ENCODE data around the gene TYW5.

Gene TYW5, protein sequence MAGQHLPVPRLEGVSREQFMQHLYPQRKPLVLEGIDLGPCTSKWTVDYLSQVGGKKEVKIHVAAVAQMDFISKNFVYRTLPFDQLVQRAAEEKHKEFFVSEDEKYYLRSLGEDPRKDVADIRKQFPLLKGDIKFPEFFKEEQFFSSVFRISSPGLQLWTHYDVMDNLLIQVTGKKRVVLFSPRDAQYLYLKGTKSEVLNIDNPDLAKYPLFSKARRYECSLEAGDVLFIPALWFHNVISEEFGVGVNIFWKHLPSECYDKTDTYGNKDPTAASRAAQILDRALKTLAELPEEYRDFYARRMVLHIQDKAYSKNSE

DNA sequence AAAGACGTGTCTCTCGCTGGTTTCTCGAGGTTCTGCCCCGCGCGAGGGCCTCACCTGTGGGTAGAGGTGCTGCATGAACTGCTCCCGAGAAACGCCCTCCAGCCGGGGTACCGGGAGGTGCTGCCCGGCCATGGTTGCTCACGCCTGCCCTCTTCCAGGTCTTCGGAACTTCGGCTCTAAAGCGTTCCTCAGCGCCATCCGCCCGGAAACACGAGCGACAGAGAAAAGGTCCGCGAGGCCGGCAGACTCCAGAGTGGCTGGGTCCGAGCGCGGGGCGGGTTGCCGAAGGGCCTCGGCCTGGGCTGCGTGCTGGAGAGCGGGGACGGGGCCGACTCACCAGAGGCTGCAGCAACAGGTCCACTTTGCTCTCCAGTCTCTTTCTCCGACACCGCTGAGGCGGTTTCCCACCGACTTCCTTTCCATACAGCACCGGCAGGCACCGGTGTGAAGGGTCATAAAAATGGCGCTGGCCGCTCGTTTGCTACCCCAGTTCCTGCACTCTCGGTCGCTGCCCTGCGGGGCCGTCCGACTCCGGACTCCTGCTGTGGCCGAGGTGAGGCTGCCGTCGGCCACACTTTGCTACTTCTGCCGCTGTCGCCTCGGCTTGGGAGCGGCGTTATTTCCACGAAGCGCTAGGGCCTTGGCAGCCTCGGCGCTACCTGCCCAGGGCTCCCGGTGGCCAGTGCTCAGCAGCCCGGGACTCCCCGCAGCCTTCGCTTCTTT is at the start of gene TYW5, which contains the start of gene MAIP1:
TSS of gene TYW5 (minus strand) at position 153 of the 723 bp plus-strand sequence. CDS start at position 132, 21 bp downstream.
TSS of gene MAIP1 (plus strand) at position 244 of the 723 bp plus-strand sequence. CDS start at position 461, 217 bp downstream.
- Mint-ChIP-seq H3K4me1 (ENCODE audit: low read depth) (peaks cover 44% of the 10 kb centered on the region), H3K27me3 (ENCODE audit: low read depth) (no peaks in the 10 kb centered on the region), H3K4me3 (peak within 1 kb of the TSS; percentile 99), H3K36me3 (ENCODE audit: low read depth) (peaks cover 24% of the 10 kb centered on the region), H3K27ac (peak within 1 kb of the TSS; percentile 93), H3K9me3 (no peaks in the 10 kb centered on the region)
- peak; percentile 77 for DNase-seq (ENCODE audit: low spot score)

DNA sequence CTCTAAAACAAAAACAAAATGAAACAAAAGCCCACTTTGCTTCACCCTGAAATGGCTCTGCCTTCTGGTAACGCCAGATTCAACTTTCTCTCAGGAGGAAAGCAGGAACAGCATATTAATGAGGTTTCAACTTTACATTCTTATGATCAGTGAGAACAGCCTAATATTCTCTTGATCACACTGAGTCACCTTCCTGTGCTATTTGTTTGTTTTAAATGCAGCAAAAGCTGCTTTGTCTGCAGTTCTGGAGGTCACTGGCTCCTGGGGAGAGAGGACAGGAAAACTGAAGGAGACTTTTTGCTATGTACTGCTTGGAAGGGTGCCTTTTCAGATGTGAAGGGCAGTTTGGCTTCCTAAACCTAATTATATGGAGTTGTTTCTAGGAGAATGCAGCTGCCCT is 48.2 kb upstream of the TYW5 start:
- peaks cover 19% of the 10 kb centered on the region for H3K27me3 Mint-ChIP-seq (ENCODE audit: low read depth)
- H3K4me3 Mint-ChIP-seq: no peak overlapping the region
- H3K9me3 Mint-ChIP-seq: peaks cover 4% of the 10 kb centered on the region
- DNase-seq (ENCODE audit: low spot score): no peak
- H3K4me1 Mint-ChIP-seq (ENCODE audit: low read depth): no peaks in the 10 kb centered on the region
- H3K27ac Mint-ChIP-seq: no peak overlapping the region
- no peaks in the 10 kb centered on the region for H3K36me3 Mint-ChIP-seq (ENCODE audit: low read depth)

DNA sequence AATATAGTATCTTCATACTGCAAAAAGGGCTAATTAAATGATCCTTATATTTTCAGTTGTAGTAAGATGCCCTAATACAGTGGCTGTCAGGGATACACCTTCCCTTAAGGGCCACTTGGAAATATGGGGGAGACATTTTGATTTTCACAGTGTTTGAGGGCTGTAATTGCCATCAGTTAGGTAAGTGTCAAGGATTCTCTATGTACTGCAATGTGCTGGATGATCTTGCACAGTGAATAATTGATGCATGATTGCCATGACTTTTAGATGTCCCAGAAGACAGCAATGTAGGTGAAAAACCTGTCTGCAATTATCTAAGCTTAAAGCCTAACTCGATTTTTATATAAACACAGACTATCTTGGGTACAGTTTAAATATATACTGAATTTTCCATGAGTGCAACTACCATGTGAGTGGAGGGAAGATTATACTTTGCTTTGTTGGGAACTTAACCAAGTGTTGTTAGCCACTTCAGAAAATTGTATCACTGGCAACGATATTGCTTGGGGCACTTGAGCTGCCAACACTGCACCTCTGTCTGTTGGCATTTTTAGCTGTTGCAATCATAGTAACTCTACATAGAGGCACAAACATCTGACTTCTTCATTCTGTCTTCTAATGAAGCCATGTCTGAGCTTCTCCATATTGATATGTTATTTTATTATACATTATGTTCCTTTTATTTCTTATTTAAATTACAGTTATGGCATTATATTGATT is 45.3 kb upstream of the TYW5 start:
- no peaks in the 10 kb centered on the region for H3K9me3 Mint-ChIP-seq
- no peaks in the 10 kb centered on the region for H3K36me3 Mint-ChIP-seq (ENCODE audit: low read depth)
- no peak overlapping the region for H3K4me3 Mint-ChIP-seq
- no peak overlapping the region for H3K27ac Mint-ChIP-seq
- no peaks in the 10 kb centered on the region for H3K4me1 Mint-ChIP-seq (ENCODE audit: low read depth)
- no peak for DNase-seq (ENCODE audit: low spot score)
- peaks cover 17% of the 10 kb centered on the region for H3K27me3 Mint-ChIP-seq (ENCODE audit: low read depth)

DNA sequence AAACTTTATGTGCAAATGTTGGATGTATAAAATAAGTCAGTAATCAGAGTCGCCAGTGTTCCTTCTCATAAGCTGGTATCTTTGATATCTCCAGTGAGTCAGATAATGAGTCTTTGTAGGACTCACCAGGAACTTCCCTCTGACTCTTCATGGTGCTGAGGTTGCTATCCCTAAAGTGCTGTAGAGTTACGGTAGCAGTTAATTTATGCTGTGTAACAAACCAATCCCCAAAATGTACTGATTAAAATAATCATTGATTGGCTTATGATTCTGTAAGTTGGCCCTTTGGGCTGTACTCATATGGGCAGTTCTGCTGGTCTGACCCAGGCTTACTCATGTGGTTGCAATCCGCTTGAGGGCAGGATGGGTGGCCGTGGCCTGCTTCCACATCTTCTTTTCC is 43.9 kb upstream of the TYW5 start:
- H3K27me3 Mint-ChIP-seq (ENCODE audit: low read depth): peaks cover 11% of the 10 kb centered on the region
- no peak for DNase-seq (ENCODE audit: low spot score)
- H3K9me3 Mint-ChIP-seq: no peaks in the 10 kb centered on the region
- H3K4me3 Mint-ChIP-seq: no peak overlapping the region
- no peaks in the 10 kb centered on the region for H3K4me1 Mint-ChIP-seq (ENCODE audit: low read depth)
- no peaks in the 10 kb centered on the region for H3K36me3 Mint-ChIP-seq (ENCODE audit: low read depth)
- no peak overlapping the region for H3K27ac Mint-ChIP-seq

DNA sequence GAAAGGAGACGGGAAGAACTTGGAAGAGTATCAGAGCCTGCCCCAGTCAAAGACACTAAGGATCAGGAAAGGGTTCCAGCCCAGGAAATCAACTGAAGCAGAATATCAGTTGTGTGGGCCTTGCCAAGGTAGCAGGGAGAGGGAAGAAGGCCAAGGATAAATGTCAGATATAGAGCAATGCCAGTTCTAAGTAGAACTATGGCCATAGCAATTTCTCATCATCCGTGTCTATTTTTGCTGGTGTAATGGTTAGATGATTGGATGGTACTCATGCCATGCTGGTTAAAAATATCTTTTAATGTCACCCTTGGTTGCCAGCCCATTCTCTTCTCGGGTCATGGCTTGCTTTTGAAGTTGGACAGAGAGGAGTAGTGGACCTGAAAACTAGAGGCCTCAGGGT is 42.0 kb upstream of the TYW5 start:
- Mint-ChIP-seq H3K27me3 (ENCODE audit: low read depth) (peaks cover 2% of the 10 kb centered on the region), H3K27ac (no peak overlapping the region), H3K4me1 (ENCODE audit: low read depth) (no peaks in the 10 kb centered on the region), H3K36me3 (ENCODE audit: low read depth) (no peaks in the 10 kb centered on the region), H3K4me3 (no peak overlapping the region), H3K9me3 (no peaks in the 10 kb centered on the region)
- DNase-seq (ENCODE audit: low spot score): no peak

DNA sequence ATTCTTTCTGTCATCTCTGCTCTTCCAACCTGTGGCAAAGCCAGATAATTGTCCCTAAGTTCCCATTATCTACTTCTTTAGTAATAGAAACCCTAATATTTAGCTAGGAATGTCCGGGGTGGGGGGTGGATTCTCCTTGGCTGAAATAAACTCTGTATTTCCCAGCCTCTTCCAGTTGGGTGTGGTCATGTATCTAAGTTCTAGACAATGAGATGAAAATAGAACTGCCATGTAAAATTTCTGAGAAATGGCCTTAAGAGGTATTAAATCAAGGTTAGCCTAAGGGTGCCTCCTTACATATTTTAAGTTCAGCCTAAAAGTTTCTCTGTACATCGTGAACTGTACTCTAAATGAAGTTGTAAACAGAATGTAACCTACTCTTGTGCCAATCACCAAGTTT is 39.6 kb upstream of the TYW5 start:
- DNase-seq (ENCODE audit: low spot score): no peak
- H3K27me3 Mint-ChIP-seq (ENCODE audit: low read depth): no peaks in the 10 kb centered on the region
- no peaks in the 10 kb centered on the region for H3K9me3 Mint-ChIP-seq
- H3K36me3 Mint-ChIP-seq (ENCODE audit: low read depth): no peaks in the 10 kb centered on the region
- H3K4me1 Mint-ChIP-seq (ENCODE audit: low read depth): no peaks in the 10 kb centered on the region
- no peak overlapping the region for H3K27ac Mint-ChIP-seq
- H3K4me3 Mint-ChIP-seq: no peak overlapping the region

DNA sequence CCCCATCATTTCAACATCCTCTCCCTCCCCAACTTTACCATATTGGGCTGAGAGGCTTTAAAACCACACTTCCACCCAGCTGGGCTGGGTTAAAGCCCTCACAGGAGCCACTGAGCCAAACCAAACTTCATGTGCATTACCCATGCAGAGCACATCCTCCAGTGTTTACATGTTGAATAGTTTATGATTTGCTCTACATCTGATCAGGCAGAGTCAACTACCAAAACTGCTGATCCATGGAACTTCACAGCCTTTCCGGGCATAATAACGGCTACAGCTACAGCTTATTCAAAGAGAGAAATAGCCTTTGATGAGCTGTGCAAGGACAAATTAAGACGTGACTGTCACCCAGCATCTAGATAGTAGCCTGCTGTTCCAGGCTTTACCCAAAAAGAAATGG is 39.1 kb upstream of the TYW5 start:
- H3K36me3 Mint-ChIP-seq (ENCODE audit: low read depth): no peaks in the 10 kb centered on the region
- no peaks in the 10 kb centered on the region for H3K27me3 Mint-ChIP-seq (ENCODE audit: low read depth)
- H3K4me3 Mint-ChIP-seq: no peak overlapping the region
- no peaks in the 10 kb centered on the region for H3K4me1 Mint-ChIP-seq (ENCODE audit: low read depth)
- H3K27ac Mint-ChIP-seq: no peak overlapping the region
- H3K9me3 Mint-ChIP-seq: no peaks in the 10 kb centered on the region
- DNase-seq (ENCODE audit: low spot score): no peak

DNA sequence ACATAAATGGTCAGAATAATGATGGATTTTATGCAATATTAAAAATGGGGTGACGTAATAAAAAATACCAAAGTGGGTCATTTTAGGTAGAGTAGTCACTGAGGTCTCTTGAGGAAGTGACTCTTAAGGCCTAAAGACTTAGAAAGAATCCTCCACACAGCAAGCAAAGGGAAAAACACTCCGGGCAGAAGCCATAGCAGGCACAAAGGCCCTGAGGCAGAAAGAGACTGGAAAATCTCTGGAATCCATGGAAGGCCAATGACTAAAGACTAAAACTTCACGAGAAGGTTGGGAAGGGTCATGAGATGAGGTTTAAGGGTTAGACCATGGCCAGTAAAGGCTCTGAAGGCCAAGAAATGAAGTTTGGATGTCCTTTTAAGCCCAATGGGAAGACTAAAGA is 37.0 kb upstream of the TYW5 start:
- Mint-ChIP-seq H3K27me3 (ENCODE audit: low read depth) (no peaks in the 10 kb centered on the region), H3K4me1 (ENCODE audit: low read depth) (no peaks in the 10 kb centered on the region), H3K4me3 (no peak overlapping the region), H3K27ac (no peak overlapping the region), H3K9me3 (no peaks in the 10 kb centered on the region), H3K36me3 (ENCODE audit: low read depth) (no peaks in the 10 kb centered on the region)
- DNase-seq (ENCODE audit: low spot score): no peak

DNA sequence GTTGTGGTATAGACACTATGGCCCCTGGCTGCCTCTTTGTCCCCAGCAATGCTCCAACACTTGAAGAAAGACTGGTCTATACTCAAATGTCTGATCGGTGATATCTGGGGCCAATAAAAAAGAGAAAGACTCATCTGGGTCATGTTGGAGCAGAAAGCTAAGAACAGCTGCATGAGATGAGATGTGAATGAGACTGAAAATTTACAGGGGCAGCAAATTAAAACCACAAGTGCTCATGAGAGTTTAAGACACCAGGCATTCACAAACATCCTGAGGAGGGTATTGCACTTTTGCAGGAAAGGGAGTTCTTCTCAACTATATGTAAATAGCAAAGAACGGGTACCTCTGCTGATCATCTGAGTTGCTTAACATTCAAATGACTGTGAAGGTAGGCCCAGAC is 36.4 kb upstream of the TYW5 start:
- no peaks in the 10 kb centered on the region for H3K4me1 Mint-ChIP-seq (ENCODE audit: low read depth)
- H3K36me3 Mint-ChIP-seq (ENCODE audit: low read depth): no peaks in the 10 kb centered on the region
- H3K27ac Mint-ChIP-seq: no peak overlapping the region
- DNase-seq (ENCODE audit: low spot score): no peak
- no peaks in the 10 kb centered on the region for H3K9me3 Mint-ChIP-seq
- H3K4me3 Mint-ChIP-seq: no peak overlapping the region
- H3K27me3 Mint-ChIP-seq (ENCODE audit: low read depth): no peaks in the 10 kb centered on the region

DNA sequence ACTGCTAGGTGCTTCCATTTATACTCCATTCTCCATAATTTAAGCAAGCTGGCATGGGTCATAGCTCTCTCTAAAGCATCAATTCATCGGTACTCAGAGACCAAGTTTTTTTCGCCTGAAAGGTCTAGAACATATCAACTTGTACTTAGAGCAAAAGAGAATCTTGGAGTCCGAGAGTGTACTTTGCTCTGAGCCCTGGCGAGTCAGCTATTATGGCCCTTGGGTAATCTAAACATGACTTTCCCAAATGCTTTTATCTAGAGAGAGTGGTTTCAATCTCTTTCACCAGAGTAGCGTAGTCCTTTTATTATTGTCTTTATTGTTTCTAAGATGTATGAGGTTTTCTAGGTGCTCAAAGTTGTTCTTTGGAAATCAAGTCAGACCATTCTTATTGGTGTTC is 34.5 kb upstream of the TYW5 start:
- Mint-ChIP-seq H3K4me1 (ENCODE audit: low read depth) (peaks cover 5% of the 10 kb centered on the region), H3K27me3 (ENCODE audit: low read depth) (no peaks in the 10 kb centered on the region), H3K9me3 (no peaks in the 10 kb centered on the region), H3K4me3 (no peak overlapping the region), H3K27ac (no peak overlapping the region), H3K36me3 (ENCODE audit: low read depth) (no peaks in the 10 kb centered on the region)
- DNase-seq (ENCODE audit: low spot score): no peak

DNA sequence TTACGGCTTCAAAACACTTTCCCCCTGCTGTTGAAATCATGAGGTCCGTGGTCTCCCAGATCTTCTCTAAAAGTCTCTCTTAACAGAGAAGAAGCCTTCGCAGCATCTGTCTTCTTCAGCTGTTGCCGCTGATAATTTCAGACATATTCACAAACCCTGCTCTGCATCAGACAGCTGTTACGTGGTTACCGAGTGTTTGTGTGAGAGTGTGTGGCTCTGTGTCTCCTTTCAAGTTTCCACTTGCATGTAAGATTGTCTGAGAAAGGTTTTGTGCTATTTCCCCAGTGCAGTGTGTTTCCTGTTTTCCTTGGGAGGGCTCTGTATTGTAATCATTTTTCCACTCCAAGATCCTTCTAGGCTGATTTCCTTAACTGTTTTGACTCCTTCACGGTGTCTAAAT is 32.9 kb upstream of the TYW5 start:
- no peaks in the 10 kb centered on the region for H3K36me3 Mint-ChIP-seq (ENCODE audit: low read depth)
- H3K27ac Mint-ChIP-seq: no peak overlapping the region
- H3K4me3 Mint-ChIP-seq: no peak overlapping the region
- H3K27me3 Mint-ChIP-seq (ENCODE audit: low read depth): no peaks in the 10 kb centered on the region
- H3K4me1 Mint-ChIP-seq (ENCODE audit: low read depth): peaks cover 5% of the 10 kb centered on the region
- H3K9me3 Mint-ChIP-seq: no peaks in the 10 kb centered on the region
- DNase-seq (ENCODE audit: low spot score): no peak

DNA sequence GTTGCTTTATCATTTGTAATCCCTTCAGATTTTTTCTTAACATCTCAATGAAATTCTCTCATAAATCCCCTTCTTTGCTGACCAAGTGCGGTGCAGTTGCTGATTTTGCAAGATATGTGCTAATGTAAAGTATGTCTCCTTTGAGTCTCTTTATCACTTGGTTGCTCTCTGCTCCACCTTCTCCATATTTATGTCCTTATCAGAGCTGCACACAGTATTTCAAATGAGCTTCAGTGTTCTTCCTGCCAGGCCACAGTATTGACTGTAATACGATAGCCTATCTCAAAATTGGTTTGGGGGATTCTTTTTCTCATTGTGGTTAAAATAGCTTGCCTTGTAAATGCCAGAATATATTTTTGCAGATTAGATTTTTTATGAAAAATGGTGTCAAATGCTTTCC is 32.3 kb upstream of the TYW5 start:
- H3K9me3 Mint-ChIP-seq: no peaks in the 10 kb centered on the region
- no peak overlapping the region for H3K4me3 Mint-ChIP-seq
- no peaks in the 10 kb centered on the region for H3K36me3 Mint-ChIP-seq (ENCODE audit: low read depth)
- no peaks in the 10 kb centered on the region for H3K27me3 Mint-ChIP-seq (ENCODE audit: low read depth)
- DNase-seq (ENCODE audit: low spot score): no peak
- H3K4me1 Mint-ChIP-seq (ENCODE audit: low read depth): peaks cover 5% of the 10 kb centered on the region
- no peak overlapping the region for H3K27ac Mint-ChIP-seq

DNA sequence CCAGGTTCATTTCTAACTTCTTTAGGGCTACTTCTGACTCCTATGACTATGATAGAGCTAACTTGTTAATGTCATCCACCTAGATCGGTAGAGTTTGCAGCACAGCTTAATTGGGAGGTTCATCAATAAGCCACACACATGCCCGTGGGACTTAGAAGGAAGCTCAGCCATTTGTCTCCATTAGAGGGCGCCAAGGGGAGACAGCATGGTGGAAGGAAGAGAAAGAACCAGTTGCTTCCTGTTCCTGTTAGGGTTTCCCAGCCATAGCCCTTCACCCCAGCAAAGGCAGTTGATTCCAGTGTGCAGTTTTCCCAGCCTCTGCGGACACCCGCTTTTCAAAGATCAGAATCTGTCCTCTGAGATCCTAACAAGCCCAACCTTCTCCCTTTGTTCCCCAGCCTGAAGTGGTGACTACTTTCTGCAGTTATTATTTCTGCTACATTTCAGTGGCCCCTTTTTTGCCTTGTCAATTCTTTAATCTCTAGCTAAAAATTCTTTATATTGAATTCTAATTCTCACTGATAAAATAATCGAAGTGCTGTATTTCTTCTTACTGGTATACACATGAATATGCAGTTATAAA is 30.4 kb upstream of the TYW5 start:
- DNase-seq (ENCODE audit: low spot score): peak; percentile 54
- peaks cover 2% of the 10 kb centered on the region for H3K27me3 Mint-ChIP-seq (ENCODE audit: low read depth)
- no peaks in the 10 kb centered on the region for H3K36me3 Mint-ChIP-seq (ENCODE audit: low read depth)
- peaks cover 5% of the 10 kb centered on the region for H3K4me1 Mint-ChIP-seq (ENCODE audit: low read depth)
- H3K9me3 Mint-ChIP-seq: no peaks in the 10 kb centered on the region
- H3K4me3 Mint-ChIP-seq: no peak overlapping the region
- H3K27ac Mint-ChIP-seq: no peak overlapping the region

DNA sequence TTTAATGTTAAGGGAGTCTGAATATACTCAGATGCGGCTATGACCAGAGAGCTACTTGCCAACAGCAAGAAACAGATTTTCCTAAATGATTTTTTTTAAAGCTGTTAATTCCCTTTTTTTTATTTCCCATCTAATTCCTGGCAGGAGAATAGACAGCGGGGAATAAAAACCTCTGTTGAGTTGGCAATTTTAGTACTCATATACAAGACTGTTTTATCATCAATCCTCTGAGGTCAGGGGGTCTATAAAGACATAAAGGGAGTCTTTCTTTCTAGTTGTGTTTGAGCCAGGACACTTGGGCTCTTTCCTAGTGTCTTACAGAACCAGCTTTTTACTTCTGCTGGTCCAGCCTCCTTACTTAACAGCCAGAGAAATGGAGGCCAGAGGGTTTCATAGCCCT is 29.5 kb upstream of the TYW5 start:
- Mint-ChIP-seq H3K9me3 (no peaks in the 10 kb centered on the region), H3K27ac (no peak overlapping the region), H3K4me3 (no peak overlapping the region), H3K36me3 (ENCODE audit: low read depth) (no peaks in the 10 kb centered on the region), H3K4me1 (ENCODE audit: low read depth) (peaks cover 7% of the 10 kb centered on the region), H3K27me3 (ENCODE audit: low read depth) (peaks cover 2% of the 10 kb centered on the region)
- no peak for DNase-seq (ENCODE audit: low spot score)

Measured in T-helper 2 cell treated with Interferon-gamma antibody and Interleukin-4, amounts not matched to agents 5 μg/mL and 100 μg/mL, for 36 hours (primary cell).